ENCODE data around the gene TPSG1.

DNA sequence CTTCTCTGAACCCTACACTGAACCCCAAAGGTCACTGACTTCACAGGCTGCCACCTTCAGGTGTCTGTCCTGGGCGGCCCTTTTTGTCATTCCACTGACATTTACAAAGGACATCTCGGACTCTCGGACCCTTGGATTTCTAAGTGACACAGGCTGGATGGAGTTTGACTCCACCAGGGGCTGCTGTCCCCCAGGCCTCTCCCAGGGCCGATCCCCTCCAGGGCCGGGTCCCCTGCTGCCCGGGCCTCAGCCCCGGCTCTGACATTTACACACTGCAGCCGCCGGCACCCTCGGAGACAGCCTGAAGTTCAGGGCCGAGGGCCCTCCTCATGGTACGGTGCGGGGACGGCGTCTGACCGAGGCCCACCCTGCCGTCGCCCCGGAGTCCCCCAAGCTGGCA lies 48.0 kb downstream of the TPSG1 start:
- TF ChIP-seq, protein P1, sequence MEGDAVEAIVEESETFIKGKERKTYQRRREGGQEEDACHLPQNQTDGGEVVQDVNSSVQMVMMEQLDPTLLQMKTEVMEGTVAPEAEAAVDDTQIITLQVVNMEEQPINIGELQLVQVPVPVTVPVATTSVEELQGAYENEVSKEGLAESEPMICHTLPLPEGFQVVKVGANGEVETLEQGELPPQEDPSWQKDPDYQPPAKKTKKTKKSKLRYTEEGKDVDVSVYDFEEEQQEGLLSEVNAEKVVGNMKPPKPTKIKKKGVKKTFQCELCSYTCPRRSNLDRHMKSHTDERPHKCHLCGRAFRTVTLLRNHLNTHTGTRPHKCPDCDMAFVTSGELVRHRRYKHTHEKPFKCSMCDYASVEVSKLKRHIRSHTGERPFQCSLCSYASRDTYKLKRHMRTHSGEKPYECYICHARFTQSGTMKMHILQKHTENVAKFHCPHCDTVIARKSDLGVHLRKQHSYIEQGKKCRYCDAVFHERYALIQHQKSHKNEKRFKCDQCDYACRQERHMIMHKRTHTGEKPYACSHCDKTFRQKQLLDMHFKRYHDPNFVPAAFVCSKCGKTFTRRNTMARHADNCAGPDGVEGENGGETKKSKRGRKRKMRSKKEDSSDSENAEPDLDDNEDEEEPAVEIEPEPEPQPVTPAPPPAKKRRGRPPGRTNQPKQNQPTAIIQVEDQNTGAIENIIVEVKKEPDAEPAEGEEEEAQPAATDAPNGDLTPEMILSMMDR (IDR thresholded peaks at IDR 0.05): no peak
- no peak for TF ChIP-seq POLR2A (IDR thresholded peaks at IDR 0.05)
